ENCODE results near the gene BCL2. TPM values are rescaled to one million over a fixed set of nuclear protein-coding genes. Genes with fewer than 3 reads are reported as not detected.

BCL2 gene
- total RNA-seq, 1 experiment from 2014 or later: 1.3 TPM

DNA sequence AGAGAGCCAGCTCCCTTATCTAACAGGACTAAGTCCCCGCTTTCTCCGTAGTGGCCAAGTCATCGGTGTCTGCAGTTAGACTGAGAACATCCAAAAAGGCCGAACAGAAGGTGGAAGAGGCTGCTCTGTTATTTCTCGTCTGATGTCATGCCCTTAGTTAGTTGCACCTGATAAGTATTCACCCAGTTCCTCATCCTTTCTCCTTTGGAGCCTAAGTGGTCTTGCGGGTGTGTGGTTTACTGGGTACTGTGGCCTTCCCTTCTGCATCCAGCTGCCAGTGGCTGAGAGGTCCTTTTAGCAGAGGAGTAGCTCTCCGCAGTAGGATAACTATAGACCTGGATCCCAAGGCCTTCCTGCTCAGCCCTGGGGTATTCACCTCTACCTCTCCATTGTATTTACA is 211.6 kb downstream of the BCL2 start:
- H3K9me3 ChIP-seq (ENCODE audit: control insufficient read depth, low read depth, low read length): no peaks in the 10 kb centered on the region
- H3K27me3 Mint-ChIP-seq (ENCODE audit: low read depth): no peaks in the 10 kb centered on the region

More for the DNA sequence above, 211.6 kb downstream of the BCL2 start:
- H3K18ac ChIP-seq (ENCODE audit: insufficient read length, low read depth, low read length): no peak overlapping the region
- no peaks in the 10 kb centered on the region for H4K20me1 ChIP-seq (ENCODE audit: control insufficient read depth, insufficient read depth, insufficient read length)
- H3K14ac ChIP-seq (ENCODE audit: insufficient read depth, low read length): no peak overlapping the region
- no peaks in the 10 kb centered on the region; the same call in 1 of the 2 replicates for H3K4me1 ChIP-seq (ENCODE audit: insufficient read depth, low read length)
- no peaks in the 10 kb centered on the region for H3K79me2 ChIP-seq (ENCODE audit: insufficient read depth, low read length)
- no peak overlapping the region for H2AFZ ChIP-seq (ENCODE audit: low read length)
- no peak overlapping the region for H4K8ac ChIP-seq (replicated peaks; ENCODE audit: insufficient read length, low read depth, low read length)
- H3K4me1 Mint-ChIP-seq: peaks cover 4 to 14% of the 10 kb centered on the region in 2 experiments
- H3K9me3 Mint-ChIP-seq: peaks cover 3% of the 10 kb centered on the region in 2 experiments; a peak in 3 of 5 replicates
- H3K27ac ChIP-seq (ENCODE audit: insufficient read length, low read depth, low read length): no peak overlapping the region
- no peak overlapping the region for H3K9ac ChIP-seq (ENCODE audit: extremely low read depth, insufficient read length, low read length)
- no peak overlapping the region for H3K4me2 ChIP-seq (ENCODE audit: insufficient read depth, insufficient read length, low read length)
- H2BK5ac ChIP-seq (ENCODE audit: insufficient read length, low read length): no peak overlapping the region
- no peak overlapping the region for H3K27ac Mint-ChIP-seq
- DNase-seq: no peak
- no peak overlapping the region for H2BK20ac ChIP-seq (ENCODE audit: low read depth, low read length, poor library complexity, severe bottlenecking)
- H3K23me2 ChIP-seq (ENCODE audit: insufficient read length, low read depth, low read length, poor library complexity, severe bottlenecking): no peaks in the 10 kb centered on the region
- H2AK5ac ChIP-seq (ENCODE audit: insufficient read length, low read length): no peak overlapping the region
- no peak for TF ChIP-seq CTCF (conservative IDR thresholded peaks at IDR 0.05)
- no peak overlapping the region for H3T11ph ChIP-seq (ENCODE audit: low read length)
- no peak overlapping the region for H4K91ac ChIP-seq (ENCODE audit: insufficient read length, low read depth, low read length)
- WGBS (ENCODE audit: extremely low coverage, insufficient read length, low lambda C conversion rate): no CpG with 5 or more reads among the region's 7 CpGs
- no peak overlapping the region for H3K4ac ChIP-seq (ENCODE audit: low read depth, low read length)
- H3K4me3 Mint-ChIP-seq: no peak overlapping the region
- no peak overlapping the region for H2BK12ac ChIP-seq (ENCODE audit: insufficient read length, low read depth, low read length)
- H2BK15ac ChIP-seq (ENCODE audit: low read depth, low read length): no peak overlapping the region
- H4K5ac ChIP-seq (ENCODE audit: insufficient read length, low read depth, low read length): no peak overlapping the region
- H3K79me1 ChIP-seq (ENCODE audit: insufficient read depth, low read depth, low read length, poor library complexity, severe bottlenecking): no peaks in the 10 kb centered on the region
- H3K27me3 ChIP-seq (ENCODE audit: insufficient read depth, low read length): no peaks in the 10 kb centered on the region
- H3K36me3 Mint-ChIP-seq (ENCODE audit: insufficient read depth in 1 of 3, low read depth in 3 of 3): peaks cover 0 to 4% (median 2%) of the 10 kb centered on the region in 3 experiments; a peak in 4 of 7 replicates
- H2BK120ac ChIP-seq (ENCODE audit: low read depth, low read length, poor library complexity, severe bottlenecking): no peak overlapping the region
- H3K23ac ChIP-seq (ENCODE audit: insufficient read length, low read depth, low read length): no peak overlapping the region
- H3K56ac ChIP-seq (ENCODE audit: insufficient read length, low read depth, low read length): no peak overlapping the region

Measured in H9 (cell line).